ENCODE results near the gene DAD1.

Gene DAD1

GRCh38 chr14:22533739-22534359, 55.2 kb downstream of the DAD1 start:
- TF ChIP-seq CTCF (IDR thresholded peaks at IDR 0.05; ENCODE audit: extremely low read depth, missing control alignments): no peak
- DNase-seq (ENCODE audit: low spot score): no peak

- TF ChIP-seq CTCF (IDR thresholded peaks at IDR 0.05; ENCODE audit: extremely low read depth, missing control alignments): no peak
- DNase-seq (ENCODE audit: low spot score): no peak
Measured at GRCh38 chr14:22533057-22533704, 55.8 kb downstream of the DAD1 start.

- TF ChIP-seq CTCF (IDR thresholded peaks at IDR 0.05; ENCODE audit: extremely low read depth, missing control alignments): no peak
- no peak for DNase-seq (ENCODE audit: low spot score)
Measured at GRCh38 chr14:22532345-22533056, 56.5 kb downstream of the DAD1 start.

GRCh38 chr14:22531451-22532344, 57.3 kb downstream of the DAD1 start:
- no peak for TF ChIP-seq CTCF (IDR thresholded peaks at IDR 0.05; ENCODE audit: extremely low read depth, missing control alignments)
- DNase-seq (ENCODE audit: low spot score): peak; percentile 49

- no peak for DNase-seq (ENCODE audit: low spot score)
- no peak for TF ChIP-seq CTCF (IDR thresholded peaks at IDR 0.05; ENCODE audit: extremely low read depth, missing control alignments)
Measured at GRCh38 chr14:22530127-22530526, 58.9 kb downstream of the DAD1 start.

GRCh38 chr14:22526744-22527143, 62.3 kb downstream of the DAD1 start:
- no peak for DNase-seq (ENCODE audit: low spot score)
- TF ChIP-seq CTCF (IDR thresholded peaks at IDR 0.05; ENCODE audit: extremely low read depth, missing control alignments): no peak

Data from GM20000 (cell line).